Loucy (cell line): Measurements from ENCODE around the gene DCAF6.

ENCODE experiments used
- H2AFZ ChIP-seq: fragments of 200-600 bp; sonication (generic); 2 replicates; pipeline ENCODE4 v1.6.0; 2016; ENCODE audit warnings: antibody characterized with exemption, mild to moderate bottlenecking, low read length, moderate library complexity
- H3F3A ChIP-seq: fragments of 200-600 bp; 2 replicates; pipeline ENCODE4 v1.6.0; 2016; ENCODE audit warnings: antibody characterized with exemption, low read depth, mild to moderate bottlenecking
- H3K27me3 ChIP-seq: fragments of 200-600 bp; sonication (generic); 2 replicates; pipeline ENCODE4 v1.6.1; 2014; ENCODE audit warnings: low read length, mild to moderate bottlenecking; ENCODE audit not compliant: insufficient read depth, poor library complexity, severe bottlenecking
- H3K36me3 ChIP-seq: fragments of 200-600 bp; sonication (generic); 2 replicates; pipeline ENCODE4 v1.6.1; 2016; ENCODE audit warnings: low read length; ENCODE audit not compliant: insufficient read depth
- H3K4me1 ChIP-seq: fragments of 200-600 bp; sonication (generic); 2 replicates; pipeline ENCODE4 v1.5.1; 2014; ENCODE audit warnings: low read length, mild to moderate bottlenecking; ENCODE audit not compliant: insufficient read depth, poor library complexity, severe bottlenecking
- H3K4me2 ChIP-seq: fragments of 200-600 bp; sonication (generic); 2 replicates; pipeline ENCODE4 v1.6.0; 2014; ENCODE audit warnings: antibody characterized with exemption, low read length, low read depth, mild to moderate bottlenecking; ENCODE audit not compliant: poor library complexity, severe bottlenecking
- H3K4me3 ChIP-seq: fragments of 200-600 bp; sonication (generic); 2 replicates; pipeline ENCODE4 v1.5.1; 2014; ENCODE audit warnings: low read length, mild to moderate bottlenecking, mixed read lengths; ENCODE audit not compliant: poor library complexity, severe bottlenecking
- H3K79me2 ChIP-seq: fragments of 200-600 bp; sonication (generic); 2 replicates; pipeline ENCODE4 v1.6.1; 2014; ENCODE audit warnings: low read length; ENCODE audit not compliant: insufficient read depth
- H3K9ac ChIP-seq: fragments of 200-600 bp; sonication (generic); 2 replicates; pipeline ENCODE4 v1.6.0; 2014; ENCODE audit warnings: mild to moderate bottlenecking, low read depth, low read length, moderate library complexity; ENCODE audit not compliant: poor library complexity, severe bottlenecking
- H3K9me2 ChIP-seq: fragments of 200-600 bp; sonication (generic); replicated peaks from 2 replicates; pipeline ENCODE4 v1.6.1; 2016; ENCODE audit warnings: low read depth, low read length, mixed read lengths
- H3K9me3 ChIP-seq: fragments of 200-600 bp; sonication (generic); 2 replicates; pipeline ENCODE4 v1.6.1; 2014; ENCODE audit warnings: mild to moderate bottlenecking, antibody characterized with exemption, low read length, low read depth; ENCODE audit not compliant: insufficient read depth
- H4K20me1 ChIP-seq: fragments of 200-600 bp; sonication (generic); 2 replicates; pipeline ENCODE4 v1.6.0; 2014; ENCODE audit warnings: antibody characterized with exemption, low read length, mild to moderate bottlenecking; ENCODE audit not compliant: insufficient read depth, poor library complexity, severe bottlenecking
- EZH2phosphoT487 ChIP-seq: fragments of 200-600 bp; IDR thresholded peaks from 2 replicates; pipeline ENCODE4 v1.6.1; 2018; ENCODE audit warnings: antibody characterized with exemption, mild to moderate bottlenecking, moderate library complexity, borderline replicate concordance
- TF ChIP-seq, protein P1 (sequence below): fragments of 200-600 bp; sonication (generic); conservative IDR thresholded peaks from 2 replicates; pipeline ENCODE4 v1.5.1; 2014; ENCODE audit warnings: mild to moderate bottlenecking, antibody characterized with exemption, low read length

DCAF6 gene

DNA sequence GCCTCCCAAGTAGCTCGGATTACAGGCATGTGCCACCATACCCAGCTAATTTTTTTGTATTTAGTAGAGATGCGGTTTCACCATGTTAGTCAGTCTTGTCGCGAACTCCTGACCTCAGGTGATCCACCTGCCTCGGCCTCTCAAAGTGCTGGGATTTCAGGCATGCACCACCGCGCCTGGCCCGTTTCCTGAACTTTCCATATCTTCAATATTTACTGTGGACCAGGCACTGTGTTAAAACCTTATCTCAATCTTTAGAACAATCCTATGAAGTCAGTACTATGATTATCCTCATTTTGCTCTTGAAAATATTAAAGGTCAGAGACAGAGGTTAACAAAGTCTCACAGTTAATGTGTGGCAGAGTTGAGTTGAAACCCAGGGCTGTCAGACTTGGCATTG, 20.9 kb upstream of the DCAF6 start:
- TF ChIP-seq EZH2phosphoT487, result no peak
- TF ChIP-seq, protein P1, sequence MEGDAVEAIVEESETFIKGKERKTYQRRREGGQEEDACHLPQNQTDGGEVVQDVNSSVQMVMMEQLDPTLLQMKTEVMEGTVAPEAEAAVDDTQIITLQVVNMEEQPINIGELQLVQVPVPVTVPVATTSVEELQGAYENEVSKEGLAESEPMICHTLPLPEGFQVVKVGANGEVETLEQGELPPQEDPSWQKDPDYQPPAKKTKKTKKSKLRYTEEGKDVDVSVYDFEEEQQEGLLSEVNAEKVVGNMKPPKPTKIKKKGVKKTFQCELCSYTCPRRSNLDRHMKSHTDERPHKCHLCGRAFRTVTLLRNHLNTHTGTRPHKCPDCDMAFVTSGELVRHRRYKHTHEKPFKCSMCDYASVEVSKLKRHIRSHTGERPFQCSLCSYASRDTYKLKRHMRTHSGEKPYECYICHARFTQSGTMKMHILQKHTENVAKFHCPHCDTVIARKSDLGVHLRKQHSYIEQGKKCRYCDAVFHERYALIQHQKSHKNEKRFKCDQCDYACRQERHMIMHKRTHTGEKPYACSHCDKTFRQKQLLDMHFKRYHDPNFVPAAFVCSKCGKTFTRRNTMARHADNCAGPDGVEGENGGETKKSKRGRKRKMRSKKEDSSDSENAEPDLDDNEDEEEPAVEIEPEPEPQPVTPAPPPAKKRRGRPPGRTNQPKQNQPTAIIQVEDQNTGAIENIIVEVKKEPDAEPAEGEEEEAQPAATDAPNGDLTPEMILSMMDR, result no peak
- Histone ChIP-seq H3K4me1 (no peaks in the 10 kb centered on the region), H2AFZ (no peak overlapping the region), H3K9me2 (no peaks in the 10 kb centered on the region), H3K4me2 (no peak overlapping the region), H3F3A (no peaks in the 10 kb centered on the region), H3K79me2 (no peaks in the 10 kb centered on the region), H3K9me3 (no peaks in the 10 kb centered on the region), H4K20me1 (no peaks in the 10 kb centered on the region), H3K4me3 (no peak overlapping the region), H3K27me3 (no peaks in the 10 kb centered on the region), H3K36me3 (peaks cover 20% of the 10 kb centered on the region), H3K9ac (no peak overlapping the region)

DNA sequence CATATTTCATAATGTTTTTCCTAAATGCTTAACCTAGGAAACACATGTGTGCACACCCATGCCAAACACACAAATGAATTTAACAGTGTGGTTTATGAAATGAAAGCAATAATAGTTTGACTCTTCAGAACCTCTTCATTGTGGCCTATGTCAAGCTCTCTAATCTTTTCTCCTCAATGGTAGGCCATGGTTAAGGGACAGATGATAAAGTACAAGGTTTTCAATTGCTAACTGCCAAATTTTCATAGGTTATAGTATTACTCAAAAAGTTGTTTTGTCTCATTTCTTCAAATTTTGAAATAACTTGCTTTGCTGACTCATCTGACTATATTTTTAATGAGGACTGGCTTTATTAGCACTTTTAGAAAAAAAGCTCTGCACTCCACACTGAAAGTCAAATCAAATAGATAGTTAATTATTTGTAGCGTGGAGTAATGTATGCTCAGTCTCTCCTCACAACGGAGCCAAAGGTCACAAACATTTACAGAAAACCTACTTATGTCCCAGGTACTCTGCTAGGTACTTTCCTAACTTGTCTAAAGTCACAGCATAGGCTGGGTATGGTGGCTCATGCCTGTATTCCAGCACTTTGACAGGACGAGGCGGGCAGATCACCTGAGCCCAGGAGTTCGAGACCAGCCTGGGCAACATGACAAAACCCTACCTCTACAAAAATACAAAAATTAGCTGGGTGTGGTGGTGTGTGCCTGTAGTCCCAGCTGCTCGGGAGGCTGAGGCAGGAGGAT, 19.5 kb upstream of the DCAF6 start:
- no peaks in the 10 kb centered on the region for H3K79me2 ChIP-seq
- H3K4me3 ChIP-seq, result no peak overlapping the region
- no peaks in the 10 kb centered on the region for H4K20me1 ChIP-seq
- H3K9me3 ChIP-seq, result no peaks in the 10 kb centered on the region
- H3F3A ChIP-seq, result no peaks in the 10 kb centered on the region
- peaks cover 20% of the 10 kb centered on the region for H3K36me3 ChIP-seq
- H3K4me1 ChIP-seq, result no peaks in the 10 kb centered on the region
- no peak overlapping the region for H3K4me2 ChIP-seq
- H3K27me3 ChIP-seq, result no peaks in the 10 kb centered on the region
- TF ChIP-seq, protein P1, result no peak
- no peak for TF ChIP-seq EZH2phosphoT487
- no peak overlapping the region for H2AFZ ChIP-seq
- H3K9ac ChIP-seq, result no peak overlapping the region
- H3K9me2 ChIP-seq, result no peaks in the 10 kb centered on the region

DNA sequence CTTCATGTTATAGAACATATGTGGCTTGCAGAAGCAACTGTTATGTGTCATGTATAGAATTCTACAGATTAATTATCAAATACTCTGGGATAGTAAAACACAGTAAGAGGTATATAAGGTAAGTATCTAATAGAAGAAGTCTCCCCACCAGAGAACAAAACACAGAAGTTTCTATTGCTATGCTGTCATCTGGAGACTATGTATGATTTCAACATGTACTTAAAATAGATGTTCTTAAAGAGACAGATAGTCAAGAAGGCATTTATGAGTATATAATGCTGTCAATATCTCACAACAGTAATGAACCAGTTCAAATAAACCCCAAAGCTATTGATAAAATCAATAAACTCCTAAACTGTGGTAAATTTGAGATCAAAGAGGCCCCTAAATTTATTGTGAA, 14.5 kb upstream of the DCAF6 start:
- Histone ChIP-seq H3K9me2 (no peaks in the 10 kb centered on the region), H3K4me2 (no peak overlapping the region), H3K9ac (no peak overlapping the region), H3K36me3 (peaks cover 17% of the 10 kb centered on the region), H3K4me3 (no peak overlapping the region), H3K27me3 (no peaks in the 10 kb centered on the region), H3F3A (no peaks in the 10 kb centered on the region), H3K79me2 (peaks cover 23% of the 10 kb centered on the region), H3K9me3 (no peaks in the 10 kb centered on the region), H3K4me1 (peaks cover 23% of the 10 kb centered on the region), H2AFZ (no peak overlapping the region), H4K20me1 (no peaks in the 10 kb centered on the region)
- no peak for TF ChIP-seq EZH2phosphoT487
- TF ChIP-seq, protein P1, result no peak
